Measurements from ENCODE around the gene SIRPD.
"Not testable (repeated sequence)": the region's sequence is repeated elsewhere in the genome, so short reads cannot be mapped to it uniquely, and the experiment has no call there.

Gene SIRPD

DNA sequence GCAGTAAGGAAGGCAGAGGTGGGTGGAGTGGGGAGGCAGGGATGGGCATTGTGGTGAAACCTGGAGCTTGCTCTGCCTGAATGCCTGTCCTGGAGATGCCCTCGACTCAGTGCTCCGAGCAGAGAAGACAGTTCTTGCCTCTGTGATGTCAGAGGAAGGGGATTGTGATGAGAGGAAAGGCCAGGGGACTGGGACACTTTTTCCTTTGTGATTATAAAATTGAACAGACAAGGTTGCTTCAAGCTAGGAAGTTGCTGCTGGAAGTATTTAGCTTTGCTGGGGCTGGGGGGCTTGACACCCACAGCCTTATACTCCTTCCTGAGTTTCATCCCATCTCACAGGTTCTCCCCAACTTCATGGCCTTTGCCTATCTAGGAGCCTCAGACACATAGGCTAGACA lies at the start of gene SIRPD:
SIRPD (minus strand) TSS at position 101 of the 400 bp plus-strand sequence; CDS start at position 49, 52 bp downstream.
- DNase-seq: no peak

DNA sequence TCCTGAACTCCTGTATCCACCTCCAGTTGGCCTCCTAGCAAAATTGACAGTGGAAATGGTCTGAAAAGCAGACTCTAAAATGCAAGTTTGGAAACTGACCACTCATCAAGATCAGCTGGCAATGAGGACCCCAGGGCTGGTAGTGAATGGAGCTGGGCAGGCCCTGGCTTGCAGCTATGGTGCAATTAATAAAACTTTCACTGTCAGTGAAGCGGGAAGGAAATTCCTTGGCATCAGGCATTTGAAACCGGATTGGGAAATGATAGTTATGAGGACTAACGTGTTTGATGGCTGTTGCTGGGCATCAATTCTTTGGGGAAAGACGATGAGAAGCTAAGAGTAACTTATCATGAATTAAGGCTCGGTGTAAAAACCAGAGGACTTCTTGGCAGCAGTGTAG lies 43.2 kb upstream of the SIRPD start:
- DNase-seq: no peak

DNA sequence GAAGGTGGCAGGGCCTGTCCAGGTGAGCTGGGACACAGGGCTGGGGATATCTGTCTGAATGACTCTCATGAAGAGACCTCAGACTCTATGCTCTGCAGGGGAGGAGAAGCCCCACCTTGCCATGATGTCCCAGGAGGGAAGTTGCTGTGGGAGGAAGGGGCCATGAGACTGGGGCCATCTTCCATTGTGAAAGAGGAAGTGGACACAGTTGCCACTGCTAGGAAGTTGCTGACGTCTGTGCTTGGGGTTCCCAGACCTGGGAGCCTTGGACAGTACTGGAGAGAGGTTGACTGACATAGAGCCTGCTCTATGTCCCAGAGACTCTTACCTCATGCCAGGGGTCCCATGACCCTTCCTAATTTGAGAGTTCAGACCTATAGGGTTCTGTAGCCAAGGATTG lies 37.8 kb upstream of the SIRPD start:
- no peak for DNase-seq

DNA sequence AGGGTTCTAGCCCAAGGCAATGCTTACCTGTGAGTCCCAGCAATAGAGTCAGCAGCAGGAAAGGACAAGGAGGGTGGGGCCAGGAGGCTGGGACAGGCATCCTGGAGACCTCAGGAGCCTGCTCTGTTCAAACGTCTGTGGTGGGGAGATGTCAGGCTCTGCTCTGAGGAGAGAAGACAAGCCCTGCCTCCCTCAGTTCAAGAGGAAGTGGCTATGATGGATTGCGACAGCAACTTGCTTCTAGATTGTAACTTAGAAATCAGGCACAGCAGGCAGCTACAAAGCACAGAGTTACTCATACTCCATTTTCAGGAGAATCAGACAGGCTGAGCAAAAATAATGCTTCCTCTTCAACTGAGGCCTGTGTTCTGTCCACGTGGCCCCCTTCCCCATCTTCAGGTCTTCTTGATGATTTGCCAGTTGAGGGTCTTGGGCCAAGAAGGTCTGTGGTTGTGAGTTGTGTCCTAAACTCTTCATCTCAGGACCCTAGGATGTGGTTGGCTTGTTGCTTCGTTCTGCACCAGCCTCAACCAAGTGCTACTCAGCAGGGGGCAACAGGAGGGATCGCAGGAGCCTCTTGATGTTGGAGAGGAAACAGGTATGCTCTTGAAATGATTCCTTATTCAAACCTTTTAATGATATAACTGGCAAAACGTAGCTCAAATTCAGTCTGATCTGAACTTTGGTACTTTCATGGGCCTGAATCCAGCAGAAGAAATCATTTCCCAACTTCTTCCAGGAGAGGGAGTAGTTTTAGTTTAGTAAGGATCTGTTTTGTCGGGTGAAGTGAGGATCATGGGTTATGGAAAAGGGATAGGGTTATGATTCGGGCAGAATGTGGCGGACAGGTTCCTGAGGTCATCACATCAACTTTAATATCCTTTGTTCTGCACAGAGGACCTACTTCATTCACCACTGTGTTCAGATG lies 31.3 kb upstream of the SIRPD start:
- no peak for DNase-seq

DNA sequence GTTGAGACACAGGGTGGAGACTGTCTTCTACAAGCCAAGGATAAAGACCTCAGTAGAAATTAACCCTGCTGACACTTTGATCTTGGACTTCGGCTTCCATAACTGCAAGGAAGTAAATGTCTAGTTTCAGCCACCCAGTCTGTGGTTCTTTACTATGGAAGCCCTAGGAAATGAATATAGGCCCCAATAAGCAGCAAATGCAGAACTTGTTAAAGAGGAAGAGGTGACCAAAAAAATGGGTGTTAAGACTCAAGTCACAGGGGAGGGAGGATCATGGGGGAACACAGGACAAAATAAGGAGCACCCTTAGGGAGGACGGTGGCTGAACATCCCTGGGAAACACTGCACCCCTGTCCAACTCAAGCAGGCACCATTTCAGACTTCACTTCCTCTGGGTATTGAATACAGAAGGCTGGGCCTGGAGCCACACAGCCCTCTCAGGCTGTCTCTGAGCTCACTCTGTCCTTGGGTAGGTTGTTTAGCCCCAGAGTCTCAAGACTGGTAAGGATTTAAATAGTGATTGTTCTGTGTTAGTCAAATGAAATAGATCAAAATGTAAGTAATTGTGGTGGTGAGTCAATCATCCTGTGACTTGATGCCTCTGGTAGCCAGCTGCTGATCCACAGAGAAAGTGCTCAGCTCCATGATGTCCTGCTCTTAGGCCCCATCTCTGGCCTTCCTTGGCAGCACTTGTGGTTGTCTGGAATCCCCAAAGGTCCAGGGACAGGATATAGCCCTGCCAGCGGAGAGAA lies 30.5 kb upstream of the SIRPD start:
- no peak for DNase-seq

DNA sequence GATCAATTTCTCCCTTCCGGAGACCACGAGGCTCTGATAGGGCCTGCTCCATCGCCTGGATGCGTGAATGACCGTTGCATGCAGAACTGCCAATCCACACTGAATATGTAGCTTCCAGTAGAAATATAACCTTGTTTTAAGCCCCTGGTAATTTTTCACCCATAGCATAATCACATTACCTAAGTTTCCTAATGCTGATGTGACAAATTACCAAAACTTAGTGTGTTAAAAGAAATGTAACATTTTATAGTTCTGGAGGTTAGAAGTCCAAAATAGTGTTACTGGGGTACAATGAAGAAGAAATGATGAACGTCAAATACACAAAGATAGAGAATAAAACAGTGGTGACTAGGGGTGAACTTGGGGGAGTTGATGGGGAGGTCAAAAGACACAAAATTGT lies 22.0 kb upstream of the SIRPD start:
- no peak for DNase-seq

DNA sequence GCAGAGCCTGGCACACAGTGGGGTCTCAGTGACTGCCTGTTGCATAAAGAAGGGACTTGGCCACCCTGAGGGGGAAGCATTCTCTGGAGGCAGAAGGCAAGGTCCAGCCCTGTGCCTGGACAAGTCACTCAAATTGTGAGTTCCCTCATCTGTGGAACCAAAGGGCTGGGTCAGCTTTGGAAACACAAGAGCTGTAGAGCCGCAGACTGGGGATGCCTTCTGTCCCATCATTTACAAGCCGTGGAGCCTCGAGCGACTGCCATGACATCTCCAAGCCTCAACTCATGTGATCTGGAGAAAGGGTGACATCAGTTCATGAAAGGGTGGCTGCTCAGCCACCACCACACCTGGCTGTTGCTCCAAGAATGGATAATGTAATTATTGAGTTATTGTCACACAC lies 20.4 kb upstream of the SIRPD start:
- DNase-seq: no peak

DNA sequence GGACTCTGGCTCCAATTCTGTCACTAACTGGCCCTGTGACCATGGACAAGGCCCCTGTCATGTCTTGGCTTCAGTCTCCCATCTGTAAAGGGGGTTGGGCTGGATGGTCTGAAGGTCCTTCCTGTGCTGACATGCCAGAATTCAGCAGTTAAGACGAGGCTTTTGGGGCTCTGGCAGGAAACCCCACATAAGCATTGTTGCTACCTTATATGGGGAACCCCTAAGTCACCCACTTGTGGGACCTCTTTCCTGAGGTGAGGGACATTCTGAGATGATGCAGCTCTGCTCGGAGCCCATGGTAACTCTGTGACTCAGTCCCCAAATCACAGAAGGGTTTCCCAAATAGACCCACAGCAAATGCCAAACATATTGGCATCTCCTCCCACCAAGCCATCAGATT lies 19.8 kb upstream of the SIRPD start:
- not testable (repeated sequence) for DNase-seq

DNA sequence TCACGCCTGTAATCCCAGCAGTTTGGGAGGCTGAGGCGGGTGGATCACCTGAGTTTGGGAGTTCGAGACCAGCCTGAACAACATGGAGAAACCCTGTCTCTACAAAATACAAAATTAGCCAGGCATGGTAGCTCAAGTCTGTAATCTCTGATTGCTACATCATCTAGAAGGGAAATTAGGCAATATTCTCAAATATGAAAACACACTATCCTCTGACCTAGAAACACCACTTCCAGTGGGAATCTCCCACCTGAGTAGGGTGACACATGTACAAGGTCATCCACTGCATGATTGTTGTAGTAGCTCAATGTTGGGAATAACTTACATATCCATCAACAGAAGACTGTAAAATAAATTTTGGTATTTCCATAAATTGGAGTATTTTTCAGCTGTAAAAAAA lies 19.1 kb upstream of the SIRPD start:
- DNase-seq: no peak

DNA sequence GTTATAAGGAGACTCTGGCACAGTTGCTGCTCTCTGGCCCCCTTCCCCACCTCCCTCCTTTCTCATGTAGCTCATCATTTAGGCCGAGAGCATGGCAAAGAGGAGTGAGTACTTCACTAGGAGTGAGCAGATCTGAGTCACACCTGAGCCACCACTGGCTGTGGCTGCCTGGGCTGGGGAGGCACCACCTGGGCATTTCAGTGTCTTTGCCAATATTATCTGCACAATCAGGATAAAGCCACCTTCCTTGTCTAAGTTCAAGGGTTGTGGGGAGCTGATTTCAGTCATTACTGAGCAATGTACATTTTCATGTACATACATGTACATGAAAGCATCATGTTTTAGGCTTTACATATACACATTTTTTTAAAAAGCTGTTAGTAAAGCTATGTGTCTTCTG lies 18.5 kb upstream of the SIRPD start:
- DNase-seq: not testable (repeated sequence)

DNA sequence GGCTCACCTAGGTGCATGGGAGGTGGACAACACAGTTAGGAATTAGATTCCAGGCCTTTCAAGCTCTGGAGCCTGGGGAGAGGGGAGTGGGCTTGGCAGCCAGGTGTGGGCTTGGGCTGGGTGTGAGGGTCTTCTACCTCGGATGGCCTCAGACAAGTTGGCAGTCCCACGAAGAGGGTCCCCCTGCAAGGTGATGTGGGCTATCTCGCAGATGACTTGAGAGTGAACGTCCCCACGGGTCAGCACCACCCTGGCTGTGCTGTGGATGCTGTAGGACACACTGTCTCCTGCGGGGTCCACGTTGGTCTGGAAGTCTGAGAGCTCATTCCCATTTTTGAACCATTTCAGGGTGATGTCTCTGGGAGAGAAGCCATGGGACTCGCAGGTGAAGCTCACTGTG lies 14.1 kb upstream of the SIRPD start:
- not testable (repeated sequence) for DNase-seq

DNA sequence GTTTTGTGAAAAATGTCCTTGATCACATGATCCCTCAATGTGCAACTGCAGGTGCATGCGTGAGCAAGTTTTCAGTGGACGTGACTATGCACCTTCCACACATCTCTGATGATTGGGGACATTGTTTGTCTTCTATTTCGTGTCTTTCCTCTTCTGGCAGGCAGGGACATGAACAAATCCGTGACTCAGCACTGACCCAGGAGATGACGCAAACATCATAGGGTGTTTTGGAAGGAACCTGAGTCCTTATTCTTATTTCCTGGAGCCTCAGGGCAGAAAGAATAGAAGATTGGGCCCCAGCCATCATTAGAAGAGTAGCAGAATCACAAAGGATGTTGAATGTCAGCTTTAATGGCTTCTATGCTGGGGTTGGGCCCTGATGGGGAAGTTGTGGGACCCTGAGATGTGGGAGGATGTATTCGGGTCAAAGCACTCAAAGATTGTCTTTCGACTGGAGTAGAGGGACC lies 11.9 kb upstream of the SIRPD start:
- no peak for DNase-seq

DNA sequence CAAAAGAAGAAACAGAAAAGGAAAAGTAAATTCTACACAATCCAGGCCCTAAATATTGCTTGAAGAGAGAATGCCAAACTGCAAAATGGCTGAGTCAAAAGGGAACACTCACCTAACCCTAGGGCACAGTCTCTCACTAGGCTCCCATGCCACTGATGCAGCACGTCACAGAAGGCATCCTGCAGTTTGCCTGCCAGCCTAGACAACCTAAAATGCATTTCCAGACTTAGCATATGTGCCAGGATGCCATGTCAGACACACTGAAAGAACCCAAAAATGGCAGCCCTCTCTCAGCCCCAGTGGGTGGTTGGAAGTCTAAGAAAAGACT lies 10.6 kb upstream of the SIRPD start:
- no peak for DNase-seq

DNA sequence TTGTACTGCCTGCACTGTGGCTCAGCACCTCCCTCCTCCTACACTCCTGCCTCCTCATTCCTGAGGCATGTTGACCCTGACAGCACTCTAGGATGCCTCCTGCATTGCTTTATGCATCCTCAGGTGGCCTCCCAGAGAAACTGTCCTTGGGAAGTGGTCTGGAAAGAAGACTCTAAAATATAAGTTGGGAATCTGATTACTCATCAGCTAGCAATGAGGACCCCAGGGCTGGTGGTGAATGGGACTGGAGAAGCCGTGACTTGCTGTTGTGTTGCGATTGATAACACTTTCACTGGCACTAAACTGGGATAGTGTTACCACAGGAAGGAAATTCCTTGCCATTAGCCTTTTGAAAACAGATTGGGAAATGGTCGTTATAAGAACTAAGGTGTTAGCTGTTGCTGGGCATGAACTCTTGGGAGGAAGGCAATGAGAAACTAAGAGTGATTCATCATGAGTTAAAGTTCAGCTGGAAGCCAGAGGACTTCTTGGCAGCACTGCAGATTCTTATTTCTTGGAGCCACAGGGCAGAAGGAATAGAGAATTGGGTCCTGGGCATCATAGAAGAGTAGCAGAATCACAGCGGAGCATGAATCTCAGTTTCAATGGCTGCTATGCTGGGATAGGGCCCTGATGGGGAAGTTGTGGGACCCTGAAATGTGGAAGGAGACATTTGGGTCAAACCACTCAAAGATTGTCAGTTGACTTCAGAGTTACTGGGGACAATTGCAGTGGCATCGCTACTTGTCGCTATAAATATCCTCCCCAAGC lies 10.1 kb upstream of the SIRPD start:
- DNase-seq: no peak

DNA sequence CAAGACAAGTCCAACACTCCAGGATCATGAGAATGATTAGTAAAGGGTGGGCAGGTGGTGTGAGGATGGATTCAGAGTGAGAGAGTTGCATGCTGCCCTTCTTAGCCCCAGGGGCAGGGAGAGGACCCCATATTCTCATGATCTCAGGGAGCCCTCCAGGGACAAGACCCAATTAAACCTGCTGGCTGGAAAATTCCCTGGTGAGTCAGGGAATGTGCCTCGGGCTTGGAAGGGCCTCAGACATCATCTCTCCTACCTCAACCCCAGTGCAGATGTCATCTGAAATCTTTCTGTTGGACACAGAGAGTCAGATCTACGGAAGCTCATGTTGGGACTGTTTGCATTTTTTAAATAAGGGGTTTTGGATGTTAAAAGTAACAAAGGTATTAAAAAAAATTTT lies 9.2 kb upstream of the SIRPD start:
- no peak for DNase-seq

DNA sequence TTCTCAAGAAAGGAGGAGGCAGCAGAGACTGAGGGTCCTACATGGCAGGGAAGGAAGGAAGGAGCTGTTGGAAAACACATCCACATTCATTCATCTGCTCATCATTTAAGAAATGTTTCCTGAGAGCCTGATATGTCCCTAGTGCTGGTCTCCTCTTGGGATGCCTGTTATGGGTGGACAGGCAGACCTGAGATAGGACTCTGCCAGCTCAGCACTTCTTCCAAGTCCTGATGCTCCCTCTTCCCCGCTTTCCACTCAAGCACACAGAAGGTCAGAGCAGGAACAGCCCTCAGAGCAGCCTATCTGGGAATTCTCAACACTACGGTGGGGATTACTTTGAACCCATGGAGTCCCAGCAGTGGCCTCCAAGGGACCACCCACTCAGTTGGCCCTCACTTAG lies 8.0 kb upstream of the SIRPD start:
- no peak for DNase-seq

DNA sequence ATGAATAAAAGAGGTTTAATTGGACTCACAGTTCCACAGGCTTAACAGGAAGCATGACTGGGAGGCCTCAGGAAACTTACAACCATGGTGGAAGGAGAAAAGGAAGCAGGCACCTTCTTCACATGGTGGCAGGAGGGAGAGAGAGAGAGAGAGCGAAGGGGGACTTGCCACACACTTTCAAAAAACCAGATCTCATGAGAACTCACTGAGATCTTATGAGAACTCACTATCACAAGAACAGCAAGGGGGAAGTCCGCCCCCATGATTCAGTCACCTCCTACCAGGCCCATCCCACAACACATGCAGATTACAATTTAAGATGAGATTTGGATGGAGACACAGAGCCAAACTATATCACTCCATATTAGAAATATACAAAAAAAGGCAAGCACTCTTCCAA lies 6.1 kb upstream of the SIRPD start:
- DNase-seq: no peak

DNA sequence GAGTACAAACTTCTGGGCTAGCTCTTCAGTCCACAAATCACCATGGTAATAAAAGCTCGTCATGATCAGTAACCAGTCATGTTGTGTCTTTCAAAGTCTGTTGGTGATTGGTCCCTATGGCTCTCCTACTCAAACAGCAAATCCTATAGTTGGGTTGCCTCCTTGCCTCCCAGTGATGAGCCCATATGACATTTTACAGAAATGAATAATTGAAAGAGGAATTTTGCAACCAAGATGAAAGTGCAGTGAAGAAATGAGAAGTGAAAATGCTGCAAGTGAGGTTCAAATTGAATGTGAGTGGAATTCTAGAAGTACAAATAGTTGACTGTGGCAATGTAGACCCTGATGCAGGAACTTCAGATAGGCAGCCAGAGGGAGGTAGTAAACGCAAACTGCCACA lies 5.1 kb upstream of the SIRPD start:
- no peak for DNase-seq

DNA sequence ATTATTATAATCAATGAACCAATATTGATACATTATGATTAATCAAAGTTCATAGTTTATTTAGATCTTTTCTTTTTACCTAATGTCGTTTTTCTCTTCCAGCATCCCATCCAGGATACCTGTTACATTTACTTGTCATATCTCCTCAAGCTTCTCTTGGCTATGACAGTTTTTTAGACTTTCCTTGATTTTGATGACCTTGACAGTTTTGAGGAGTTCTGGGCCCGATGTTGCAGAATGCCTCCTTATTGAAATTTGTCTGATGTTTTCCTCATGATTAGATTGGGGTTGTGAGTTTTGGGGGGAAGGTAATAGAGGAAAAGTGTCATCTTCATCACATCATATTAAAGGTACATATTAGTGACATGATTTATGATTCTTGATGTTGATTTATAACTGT lies 3.8 kb upstream of the SIRPD start:
- no peak for DNase-seq

DNA sequence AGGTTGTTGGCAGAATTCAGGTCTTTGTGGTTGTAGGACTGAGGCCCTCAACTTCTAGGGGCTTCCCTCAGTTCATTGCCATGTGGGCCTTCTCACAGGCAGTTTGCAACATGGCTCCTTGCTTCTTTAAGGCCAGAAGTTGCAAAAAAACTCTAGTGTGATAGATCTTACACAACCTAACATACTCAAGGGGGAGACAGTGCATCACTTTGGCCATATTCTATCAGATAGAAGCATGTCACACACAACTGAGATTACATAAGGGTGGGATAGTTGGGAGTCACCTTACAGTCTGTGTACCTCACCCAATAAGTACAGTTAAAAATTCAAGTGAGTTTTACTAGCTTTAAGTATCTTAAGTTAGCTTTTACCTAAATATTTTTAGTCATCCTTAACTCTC lies 1.6 kb downstream of the SIRPD start:
- no peak for DNase-seq

DNA sequence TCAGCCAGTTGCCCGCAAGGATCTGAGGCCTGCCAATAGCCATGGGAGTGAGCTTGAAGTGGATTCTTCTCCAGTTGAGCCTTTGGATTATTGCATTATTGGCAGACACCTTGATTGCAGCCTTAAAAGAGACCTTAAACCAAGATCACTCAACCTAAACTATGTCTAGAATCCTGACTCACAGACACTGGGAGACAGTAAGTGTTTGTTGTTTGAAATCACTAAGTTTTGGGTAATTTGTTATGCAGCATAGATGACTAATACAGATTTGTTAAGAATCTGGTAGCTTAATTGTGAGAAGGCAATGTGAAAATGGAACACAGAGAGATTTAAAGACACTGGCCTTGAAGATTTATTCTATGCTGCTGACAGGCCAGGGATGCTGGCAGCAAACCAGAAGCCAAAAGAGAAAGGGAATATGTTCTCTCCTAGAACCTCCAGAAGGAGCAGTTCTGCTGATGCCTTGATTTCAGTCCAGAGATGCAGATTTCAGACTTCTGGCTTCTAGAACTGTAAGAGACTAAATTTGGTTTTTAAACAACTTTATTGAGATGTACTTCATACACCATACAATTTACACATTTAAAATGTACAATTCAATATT lies 17.6 kb downstream of the SIRPD start:
- no peak for DNase-seq

DNA sequence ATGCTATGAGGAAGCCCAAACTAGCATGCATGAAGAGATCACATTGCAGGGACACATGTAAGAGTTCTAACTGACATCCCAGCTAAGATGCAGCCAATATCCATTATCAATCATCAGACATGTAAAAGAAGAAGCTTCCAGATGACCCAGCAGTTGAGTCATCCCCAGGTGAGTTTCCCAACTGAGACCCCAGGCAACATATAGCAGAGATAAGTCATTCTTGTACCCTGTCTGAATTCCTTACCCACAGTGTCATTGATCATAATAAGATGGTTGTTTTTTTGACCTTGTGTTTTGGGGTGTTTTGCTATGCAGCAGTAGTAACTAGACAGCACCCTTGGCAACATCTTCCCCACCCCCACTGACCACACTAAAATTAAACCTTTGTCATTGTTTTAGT lies 18.9 kb downstream of the SIRPD start:
- no peak for DNase-seq

DNA sequence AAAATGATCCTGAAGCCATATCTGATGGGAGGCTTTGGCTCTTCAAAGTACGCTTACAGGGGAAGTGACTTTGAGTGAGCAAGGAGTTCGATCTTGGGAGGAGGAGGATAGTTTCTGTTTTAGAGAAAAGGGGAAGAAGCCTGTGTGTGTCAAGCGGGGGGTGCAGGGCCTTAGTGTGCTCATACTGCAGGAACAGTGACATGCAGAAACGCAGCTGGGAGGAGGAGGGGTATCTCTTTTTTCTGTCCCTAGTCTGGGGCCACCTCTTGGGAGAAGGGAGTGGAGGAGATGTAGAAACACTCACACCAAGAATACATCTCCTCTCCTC lies 19.8 kb downstream of the SIRPD start:
- DNase-seq: no peak
